ENCODE results near the gene FBF1.
"Not testable (repeated sequence)": the region's sequence is repeated elsewhere in the genome, so short reads cannot be mapped to it uniquely, and the experiment has no call there.

FBF1 gene

DNA sequence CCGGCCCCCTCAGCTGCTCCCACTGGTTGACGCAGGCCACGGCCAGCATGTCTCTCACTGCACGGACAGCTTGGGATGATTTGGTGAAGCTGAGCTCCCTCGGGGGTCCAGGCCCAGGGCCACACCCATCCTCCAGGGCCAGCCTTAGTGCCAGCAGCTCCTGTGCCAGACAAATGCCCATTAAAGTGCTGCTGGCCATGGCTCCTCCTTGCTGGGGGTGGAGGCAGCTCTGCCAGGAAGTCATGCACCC lies 65.0 kb downstream of the FBF1 start:
- no peak for TF ChIP-seq GATA1 (IDR thresholded peaks at IDR 0.05; ENCODE audit: low read depth, low read length)
- TF ChIP-seq POLR2A (IDR thresholded peaks at IDR 0.05; ENCODE audit: low read length) = no peak
- no peak for DNase-seq

- DNase-seq = no peak
- no peak for TF ChIP-seq GATA1 (IDR thresholded peaks at IDR 0.05; ENCODE audit: low read depth, low read length)
- TF ChIP-seq POLR2A (IDR thresholded peaks at IDR 0.05; ENCODE audit: low read length) = no peak
Observed at GRCh38 chr17:75875182-75875939, 65.5 kb downstream of the FBF1 start.

DNA sequence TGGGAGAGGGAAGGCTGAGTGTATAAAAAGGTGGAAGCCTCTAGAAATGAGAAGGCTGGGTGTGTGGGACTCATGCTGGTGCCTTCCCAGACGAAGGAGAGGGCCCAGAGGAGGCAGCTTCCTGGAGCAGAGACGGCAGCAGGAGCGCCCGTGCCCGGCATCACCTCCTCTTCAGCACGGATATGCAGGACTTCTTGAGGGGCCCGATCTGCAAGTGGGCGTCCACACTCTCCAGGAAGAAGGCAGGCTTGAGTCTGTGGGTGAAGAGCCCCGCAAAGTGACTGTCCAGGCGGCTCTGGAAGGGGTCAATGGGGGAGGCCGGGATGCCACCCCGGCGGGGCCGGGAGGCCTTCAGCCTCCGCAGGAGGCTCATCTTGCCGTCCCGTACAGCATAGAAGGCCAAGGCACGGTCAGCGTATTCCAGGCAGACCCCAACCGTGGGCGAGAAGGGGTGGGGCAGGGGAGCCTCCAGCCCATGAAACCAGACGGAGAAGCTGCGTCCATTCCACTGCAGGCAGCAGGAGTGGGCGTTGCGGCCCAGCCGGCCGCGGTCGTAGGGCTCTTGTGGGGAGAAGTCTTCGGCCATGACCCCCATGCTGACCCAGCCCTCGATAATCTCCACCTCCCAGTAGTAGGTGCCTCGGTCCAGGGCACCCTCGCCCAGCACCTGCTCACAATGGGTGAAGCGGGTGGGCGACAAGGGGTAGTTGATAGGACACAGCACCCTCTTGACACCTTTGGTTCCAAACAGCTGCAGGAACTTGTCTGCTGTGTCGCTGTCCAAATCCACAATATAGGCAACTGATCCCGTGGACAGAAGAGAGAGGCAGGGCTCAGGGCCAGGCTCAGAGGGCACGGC lies 66.3 kb downstream of the FBF1 start:
- DNase-seq = no peak
- TF ChIP-seq GATA1 (IDR thresholded peaks at IDR 0.05; ENCODE audit: low read depth, low read length) (no peak), POLR2A (IDR thresholded peaks at IDR 0.05; ENCODE audit: low read length) (no peak)

- TF ChIP-seq POLR2A (IDR thresholded peaks at IDR 0.05; ENCODE audit: low read length) (no peak), GATA1 (IDR thresholded peaks at IDR 0.05; ENCODE audit: low read depth, low read length) (no peak)
- no peak for DNase-seq
Observed at GRCh38 chr17:75873587-75874322, 67.1 kb downstream of the FBF1 start.

- DNase-seq = peak in 1 of 2 experiments; percentile 33
- no peak for TF ChIP-seq GATA1 (IDR thresholded peaks at IDR 0.05; ENCODE audit: low read depth, low read length)
Observed at GRCh38 chr17:75872434-75873351, 68.1 kb downstream of the FBF1 start.

DNA sequence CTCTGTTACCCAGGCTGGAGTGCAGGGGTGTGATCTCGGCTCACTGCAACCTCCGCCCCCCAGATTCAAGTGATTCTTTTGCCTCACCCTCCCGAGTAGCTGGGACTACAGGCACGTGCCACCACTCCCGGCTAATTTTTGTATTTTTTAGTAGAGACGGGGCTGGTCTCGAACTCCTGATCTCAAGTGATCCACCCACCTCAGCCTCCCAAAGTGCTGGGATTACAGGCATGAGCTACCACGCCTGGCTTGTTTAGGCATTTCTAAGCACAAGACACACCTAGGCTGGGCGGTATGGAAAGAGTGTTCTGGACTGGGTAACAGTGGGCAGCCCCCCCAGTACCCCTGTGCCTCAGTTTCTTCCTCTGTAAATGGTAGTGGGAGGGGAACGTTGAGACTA lies 70.6 kb downstream of the FBF1 start:
- not testable (repeated sequence) for DNase-seq

DNA sequence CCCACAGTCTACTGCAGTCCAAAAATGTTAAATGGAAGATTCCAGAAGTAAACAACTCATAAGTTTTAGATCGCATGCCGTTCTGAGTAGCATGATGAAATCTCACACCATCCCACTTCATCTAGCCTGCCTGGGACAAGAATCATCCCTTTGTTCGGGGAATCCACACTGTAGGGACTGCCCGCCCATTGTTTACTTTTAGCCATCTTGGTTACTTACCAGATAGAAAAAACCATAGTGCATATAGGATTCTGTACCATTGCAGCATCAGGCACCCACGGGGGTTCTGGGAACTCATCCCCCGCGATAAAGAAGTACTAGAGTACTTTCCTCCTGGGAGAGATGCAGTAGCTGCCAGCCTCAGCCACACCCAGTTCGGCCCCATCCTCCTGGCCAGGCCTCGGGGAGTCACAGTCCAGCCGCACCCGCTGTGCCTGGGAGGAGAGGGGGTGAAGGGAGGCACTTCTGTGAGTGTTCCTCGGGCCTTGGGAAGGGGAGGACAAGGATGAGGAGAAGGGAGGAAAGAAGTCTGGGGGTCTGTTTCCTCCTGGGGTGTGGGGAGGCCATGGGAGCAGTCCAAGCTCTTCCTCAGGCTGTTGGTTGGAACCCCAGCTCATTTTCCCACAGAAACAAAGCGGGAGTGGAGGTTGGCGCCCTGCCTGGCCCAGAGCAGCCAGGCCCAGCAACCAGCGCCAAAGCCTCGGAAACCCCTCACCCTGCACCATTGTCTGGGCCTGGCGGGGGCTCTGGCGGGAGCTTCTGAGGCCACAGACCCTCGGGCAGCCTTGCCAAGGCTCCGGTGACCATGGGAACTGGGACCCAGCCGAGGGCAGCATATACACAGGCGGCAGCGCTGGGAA lies 71.3 kb downstream of the FBF1 start:
- DNase-seq = no peak
- no peak for TF ChIP-seq POLR2A (IDR thresholded peaks at IDR 0.05; ENCODE audit: low read length)
- no peak for TF ChIP-seq GATA1 (IDR thresholded peaks at IDR 0.05; ENCODE audit: low read depth, low read length)

GRCh38 chr17:75868730-75869281 lies 72.0 kb downstream of the FBF1 start:
- DNase-seq = not testable (repeated sequence)

GRCh38 chr17:75865404-75866188 lies 75.2 kb downstream of the FBF1 start:
- not testable (repeated sequence) for DNase-seq

GRCh38 chr17:75864887-75865286 lies 76.0 kb downstream of the FBF1 start:
- not testable (repeated sequence) for DNase-seq

DNA sequence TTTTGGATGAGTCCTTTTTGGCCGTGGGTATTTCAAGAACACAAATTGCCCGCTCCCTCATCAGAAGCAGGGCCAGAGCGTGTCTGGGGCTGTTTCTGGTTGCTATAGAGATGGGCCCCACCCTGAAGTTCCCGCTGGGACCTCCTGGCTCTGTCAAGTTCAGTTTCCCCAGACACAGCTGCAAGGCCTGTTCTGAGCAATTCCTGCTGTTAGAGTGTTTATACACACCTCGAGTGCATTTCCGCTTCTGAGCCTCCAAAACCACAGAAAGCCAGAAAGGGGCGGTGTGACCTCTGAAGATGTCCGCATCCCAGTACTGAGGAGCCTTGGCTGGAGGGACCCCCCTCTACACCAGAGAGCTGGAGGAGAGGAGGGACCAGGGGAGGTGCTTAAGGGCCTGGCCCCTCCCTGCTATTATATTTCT lies 76.4 kb downstream of the FBF1 start:
- TF ChIP-seq GATA1 (IDR thresholded peaks at IDR 0.05; ENCODE audit: low read depth, low read length) (no peak), POLR2A (IDR thresholded peaks at IDR 0.05; ENCODE audit: low read length) (no peak)
- no peak for DNase-seq

DNA sequence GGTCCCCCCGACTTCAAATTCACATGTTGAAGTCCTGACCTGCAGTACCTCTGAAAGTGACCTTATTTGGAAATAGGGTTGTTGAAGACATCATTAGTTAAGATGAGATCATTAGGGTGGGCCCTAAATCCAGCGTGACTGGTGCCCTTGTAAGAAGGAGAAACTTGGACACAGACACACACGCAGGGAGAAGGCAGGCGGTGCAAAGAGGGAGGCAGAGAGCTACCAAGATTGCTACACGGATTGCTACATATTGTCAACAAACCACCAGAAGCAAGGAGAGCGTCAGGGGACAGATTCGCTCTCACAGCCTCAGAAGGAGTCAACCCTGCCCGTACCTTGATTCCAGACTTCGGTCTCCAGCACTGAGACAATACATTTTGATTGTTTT lies 78.9 kb downstream of the FBF1 start:
- TF ChIP-seq POLR2A (IDR thresholded peaks at IDR 0.05; ENCODE audit: low read length) = no peak
- no peak for TF ChIP-seq GATA1 (IDR thresholded peaks at IDR 0.05; ENCODE audit: low read depth, low read length)
- DNase-seq = no peak

Measured in erythroblast (primary cell).